NCI-H1105 treated with DMSO at 0.1 percent for 48 hours (cell line): ENCODE results near the gene SFRP4.

ENCODE experiments used
- DNase-seq: peaks from one replicate; lab custom pipeline; 2025; lab: John Stamatoyannopoulos, UW

The SFRP4 gene

GRCh38 chr7:37925620-37926019 is 9.0 kb upstream of the SFRP4 start:
- no peak for DNase-seq

DNA sequence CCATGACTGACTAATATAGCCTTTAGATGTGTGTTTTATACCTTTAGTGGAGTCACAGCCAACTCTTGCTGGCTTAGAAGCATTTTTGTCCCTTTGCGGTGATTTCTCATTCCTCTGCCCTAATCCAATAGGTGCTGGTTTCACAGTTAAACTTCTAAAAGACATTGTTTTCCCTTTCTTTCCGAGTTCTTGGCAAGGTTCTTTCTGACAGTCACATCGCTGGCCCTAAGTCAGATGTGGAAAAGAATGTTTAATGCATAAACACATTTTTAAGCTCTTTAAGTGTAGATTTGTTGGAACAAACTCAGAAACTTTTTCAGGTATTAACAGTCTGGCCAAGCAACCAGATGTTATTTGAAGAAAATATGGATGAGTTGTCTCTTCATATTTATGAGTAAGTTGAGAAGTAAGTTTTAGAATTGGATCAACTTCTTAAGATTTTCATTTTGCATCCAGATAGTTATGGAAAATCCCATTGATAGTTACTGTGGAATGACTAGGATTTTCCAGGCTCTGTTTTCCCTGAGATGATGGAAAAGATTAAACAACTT is 7.9 kb upstream of the SFRP4 start:
- DNase-seq = no peak

DNA sequence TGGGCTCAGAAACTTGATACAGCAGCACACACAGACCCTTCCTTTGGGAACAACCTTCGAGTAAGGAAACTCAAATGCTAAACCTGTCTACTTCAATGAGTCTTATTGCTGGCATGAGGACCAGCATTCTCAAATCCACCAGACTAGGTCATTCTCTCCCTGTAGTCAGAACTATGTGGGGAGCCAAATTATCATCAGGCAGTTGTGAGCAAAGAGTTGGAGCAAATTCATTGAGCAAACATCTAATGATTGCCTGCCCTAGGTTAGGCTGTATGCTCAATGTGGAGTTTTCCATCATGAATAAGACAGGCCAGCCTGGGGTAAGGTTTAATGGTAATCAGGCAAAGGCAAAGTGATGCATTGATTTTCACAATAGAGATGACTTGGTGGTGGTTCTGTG is 7.4 kb upstream of the SFRP4 start:
- DNase-seq = no peak

- no peak for DNase-seq
Measured at GRCh38 chr7:37921876-37922275, 5.3 kb upstream of the SFRP4 start.

GRCh38 chr7:37920849-37921805 is 4.5 kb upstream of the SFRP4 start:
- peak; percentile 62 for DNase-seq

DNA sequence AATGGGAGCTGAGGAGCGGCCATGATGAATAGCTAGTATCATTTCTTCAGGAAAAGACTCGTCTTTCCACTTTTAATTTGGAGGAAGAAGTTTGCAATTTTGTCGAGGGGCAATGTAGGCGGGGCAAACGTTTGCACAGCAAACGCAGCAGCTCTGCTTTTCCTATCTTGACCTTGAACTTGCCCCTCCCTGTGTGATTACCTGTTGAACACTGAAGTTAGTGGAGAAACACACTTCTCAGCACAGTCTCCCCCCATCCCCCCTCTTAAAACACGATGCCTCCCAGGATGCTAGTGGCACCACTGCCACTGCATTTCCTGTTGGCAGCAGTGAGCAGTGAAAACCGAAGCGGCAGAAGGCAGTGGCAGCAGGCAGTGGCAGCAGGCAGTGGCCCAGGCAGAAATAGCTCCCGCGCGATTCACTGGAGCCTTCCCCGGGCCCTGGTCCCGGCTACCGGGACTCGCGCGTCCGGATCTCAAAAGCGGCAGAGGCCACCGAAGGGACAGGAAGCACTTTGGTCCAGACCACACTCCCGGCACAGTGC is 3.8 kb upstream of the SFRP4 start, which contains the start of gene EPDR1:
EPDR1 (plus strand) TSS at position 336 of the 544 bp plus-strand sequence. CDS start 300 bp downstream, outside the sequence.
- DNase-seq = peak; percentile 81

GRCh38 chr7:37918526-37918925 is 1.9 kb upstream of the SFRP4 start:
- no peak for DNase-seq

DNA sequence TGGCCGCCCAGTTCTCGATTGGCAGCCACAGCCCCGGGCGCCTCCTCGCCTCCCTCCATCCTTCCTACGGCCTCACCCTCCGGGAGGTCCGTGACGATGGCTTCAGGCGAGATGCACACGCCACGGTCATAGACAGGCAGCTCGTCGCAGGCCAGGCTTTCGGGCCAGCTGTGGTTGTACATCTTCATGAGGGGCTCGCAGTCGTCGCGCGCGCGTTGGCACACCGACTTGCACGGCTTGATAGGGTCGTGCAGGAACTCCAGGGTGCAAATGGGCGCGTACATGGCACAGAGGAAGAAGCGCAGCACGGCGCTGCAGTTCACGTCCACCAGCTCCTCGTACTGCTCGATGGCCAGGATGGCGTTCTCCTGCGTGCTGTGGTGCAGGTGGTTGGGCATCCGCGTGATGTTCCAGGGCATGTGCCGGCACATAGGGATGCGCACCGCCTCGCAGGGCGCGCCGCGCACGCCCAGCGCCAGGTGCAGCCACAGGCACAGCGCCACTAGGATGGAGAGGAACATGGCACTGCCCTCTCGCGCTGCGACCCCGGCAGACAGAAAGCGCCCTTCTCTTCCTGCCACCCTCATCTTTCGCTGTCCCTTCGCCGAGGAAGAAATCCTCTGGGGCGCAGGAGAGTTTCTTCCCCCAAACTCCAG is 472 bp downstream of the SFRP4 start:
- peak; percentile 56 for DNase-seq

GRCh38 chr7:37915438-37915837 is 1.2 kb downstream of the SFRP4 start:
- peak; percentile 12 for DNase-seq

- no peak for DNase-seq
Measured at GRCh38 chr7:37912756-37913155, 3.9 kb downstream of the SFRP4 start.

DNA sequence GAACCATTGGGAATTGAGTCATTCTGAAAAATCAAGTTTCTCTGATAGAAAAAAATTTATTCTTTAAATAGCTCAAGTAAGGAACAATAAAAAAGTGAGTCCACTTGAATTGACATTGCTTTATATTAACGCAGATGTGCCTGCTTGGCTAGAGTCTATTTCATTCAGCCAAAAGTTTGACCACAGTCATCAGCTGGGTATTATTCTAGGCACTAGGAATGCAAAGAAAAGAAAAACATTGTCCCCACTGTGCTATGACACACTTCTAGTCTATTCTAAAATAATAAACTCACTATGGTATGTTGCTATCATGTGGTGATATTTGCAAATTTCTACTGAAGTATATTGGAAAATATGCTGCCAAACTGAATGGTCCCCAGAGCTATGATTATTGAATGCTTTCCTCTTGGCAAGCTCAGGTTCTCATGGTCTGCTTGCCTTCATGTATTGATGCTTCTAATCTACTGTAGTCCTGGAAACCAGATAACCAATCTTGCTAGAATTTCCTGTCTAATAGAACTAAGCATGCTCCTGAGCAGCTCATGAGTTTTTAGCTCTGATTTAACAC is 8.3 kb downstream of the SFRP4 start:
- no peak for DNase-seq

DNA sequence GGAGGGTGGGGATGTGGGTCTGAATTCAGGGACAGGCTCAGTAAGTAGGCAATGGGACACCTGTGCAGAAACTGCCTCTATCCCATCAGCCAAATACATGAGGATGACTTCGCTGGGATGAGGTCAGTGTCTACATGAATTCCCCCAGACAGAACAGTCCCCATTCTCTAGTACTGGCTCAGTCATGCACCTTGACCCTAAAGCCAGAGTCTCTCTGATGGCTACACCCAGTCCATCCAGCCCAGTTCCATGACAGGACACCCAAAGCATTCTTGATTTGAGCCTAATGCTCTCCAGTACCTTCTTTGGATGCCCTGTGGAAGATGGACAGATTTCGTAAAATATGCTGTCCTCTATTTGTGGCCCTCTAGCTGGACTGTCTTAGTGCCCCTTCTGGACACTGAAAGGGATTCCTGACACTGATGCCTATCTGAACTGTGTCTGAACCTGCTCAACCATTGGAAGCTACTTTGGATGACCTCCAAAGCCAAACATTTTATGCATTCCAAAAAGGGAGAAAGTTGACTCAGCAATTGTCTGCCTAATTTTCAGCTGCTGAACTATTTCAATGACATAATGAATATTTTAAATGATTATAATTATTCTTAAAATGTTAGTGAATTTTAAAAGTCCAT is 14.6 kb downstream of the SFRP4 start:
- peak; percentile 2 for DNase-seq

- peak; percentile 55 for DNase-seq
Measured at GRCh38 chr7:37901236-37901827, 15.3 kb downstream of the SFRP4 start.

DNA sequence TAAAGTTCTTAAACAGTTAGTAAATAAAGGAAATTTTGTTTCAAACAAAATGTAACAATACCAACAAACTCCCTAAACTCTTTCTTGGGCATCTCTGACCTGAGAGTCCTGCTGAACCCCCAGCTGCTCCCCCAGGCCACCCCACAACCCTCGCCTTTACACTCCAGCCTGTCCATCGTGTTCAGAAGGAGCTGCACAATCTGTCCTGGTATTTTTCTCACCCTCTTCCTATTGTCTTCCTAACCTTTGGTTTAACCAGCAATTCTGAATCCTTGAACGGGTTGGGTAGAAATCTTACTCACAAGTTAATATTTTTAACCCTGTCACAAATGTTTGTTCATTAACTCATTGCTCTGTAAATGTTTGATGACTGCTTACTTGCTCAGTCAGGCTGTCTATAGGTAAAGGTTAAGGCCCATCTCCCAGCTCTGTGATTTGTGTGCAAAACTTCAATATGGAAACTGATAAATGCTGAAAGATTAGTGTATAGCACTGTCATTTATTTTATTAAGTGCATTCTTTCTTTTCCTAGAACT is 16.8 kb downstream of the SFRP4 start:
- no peak for DNase-seq

GRCh38 chr7:37894671-37895070 is 21.9 kb downstream of the SFRP4 start:
- DNase-seq = no peak

GRCh38 chr7:37893359-37893758 is 23.3 kb downstream of the SFRP4 start:
- DNase-seq = no peak

DNA sequence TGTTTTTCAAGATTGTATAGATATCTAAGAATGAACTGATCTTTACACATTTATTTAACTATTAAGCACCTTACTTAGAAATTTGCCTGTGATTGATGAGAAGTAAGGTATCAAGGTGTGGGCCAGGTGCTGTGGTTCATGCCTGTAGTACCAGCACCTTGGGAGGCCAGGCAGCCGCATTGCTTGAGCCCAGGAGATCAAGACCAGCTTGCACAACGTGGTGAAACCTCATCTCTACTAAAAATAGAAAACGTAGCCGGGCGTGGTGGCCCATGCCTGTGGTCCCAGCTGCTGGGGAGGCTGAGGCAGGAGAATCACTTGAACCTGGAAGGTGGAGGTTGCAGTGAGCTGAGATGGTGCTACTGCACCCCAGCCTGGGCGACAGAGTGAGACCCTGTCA is 34.5 kb downstream of the SFRP4 start:
- DNase-seq = no peak
